GM12891 (cell line): ENCODE measurements around the gene ST3GAL4.

Source experiments
- POLR2A ChIP-seq: IDR thresholded peaks from 2 replicates; pipeline ENCODE4 v1.6.1; 2011; ENCODE audit warnings: low read depth, low read length, control low read depth
- POLR2AphosphoS5 ChIP-seq: IDR thresholded peaks from 2 replicates; pipeline ENCODE4 v1.6.1; 2011; ENCODE audit warnings: low read depth, low read length, control low read depth
- POU2F2 ChIP-seq: IDR thresholded peaks from 2 replicates; pipeline ENCODE4 v1.6.1; 2011; ENCODE audit warnings: low read depth, mild to moderate bottlenecking, control low read depth, low read length, moderate library complexity
- SPI1 ChIP-seq: IDR thresholded peaks from 2 replicates; pipeline ENCODE4 v1.6.1; 2011; ENCODE audit warnings: low read depth, low read length, control low read depth
- TAF1 ChIP-seq: IDR thresholded peaks from 2 replicates; pipeline ENCODE4 v1.6.1; 2011; ENCODE audit warnings: low read depth, low read length, control low read depth

GRCh38 chr11:126357969-126358762 is 2.7 kb downstream of the ST3GAL4 start:
- TF ChIP-seq TAF1 (no peak), POLR2AphosphoS5 (no peak), POLR2A (no peak), POU2F2 (no peak), SPI1 (no peak)
